H1 (cell line): ENCODE measurements around the gene BTBD10.

Experiments
- CTCF ChIP-seq, 3 experiments: IDR thresholded peaks; 1 replicate in 2 of 3; 2 replicates in 1 of 3; pipeline versions ENCODE4 v1.5.1 to v1.6.1; 2011; ENCODE audit warnings: low read length in 3 of 3, mild to moderate bottlenecking in 3 of 3, inconsistent platforms in 2 of 3, low read depth in 1 of 3, moderate library complexity in 1 of 3; ENCODE audit not compliant: insufficient read depth in 1 of 3; ENCODE audit errors: control extremely low read depth in 1 of 3
- POLR2A ChIP-seq, 2 experiments: IDR thresholded peaks; 1 replicate in 1 of 2; 2 replicates in 1 of 2; pipeline ENCODE4 v1.6.1; 2011; ENCODE audit warnings: low read depth in 2 of 2, low read length in 2 of 2, mild to moderate bottlenecking in 2 of 2; ENCODE audit errors: control extremely low read depth in 1 of 2

GRCh38 chr11:13433437-13433836, 29.6 kb downstream of the BTBD10 start:
- TF ChIP-seq POLR2A (IDR thresholded peaks at IDR 0.05; ENCODE audit: control extremely low read depth in 1 of 2, low read depth in 2 of 2, low read length in 2 of 2) (no peak), CTCF (IDR thresholded peaks at IDR 0.05; ENCODE audit: control extremely low read depth in 1 of 3, insufficient read depth in 1 of 3, low read depth in 1 of 3, low read length in 3 of 3) (no peak)
